HUDEP-2 (cell line): ENCODE measurements around the gene TTC8.
"Not testable (repeated sequence)": the region's sequence is repeated elsewhere in the genome, so short reads cannot be mapped to it uniquely, and the experiment has no call there.

ENCODE experiments used
- DNase-seq, 76 experiments: peaks; one replicate each; lab custom pipeline; 2025; ENCODE audit not compliant: unreplicated experiment in 76 of 76; lab: John Stamatoyannopoulos, UW

TTC8 gene

DNA sequence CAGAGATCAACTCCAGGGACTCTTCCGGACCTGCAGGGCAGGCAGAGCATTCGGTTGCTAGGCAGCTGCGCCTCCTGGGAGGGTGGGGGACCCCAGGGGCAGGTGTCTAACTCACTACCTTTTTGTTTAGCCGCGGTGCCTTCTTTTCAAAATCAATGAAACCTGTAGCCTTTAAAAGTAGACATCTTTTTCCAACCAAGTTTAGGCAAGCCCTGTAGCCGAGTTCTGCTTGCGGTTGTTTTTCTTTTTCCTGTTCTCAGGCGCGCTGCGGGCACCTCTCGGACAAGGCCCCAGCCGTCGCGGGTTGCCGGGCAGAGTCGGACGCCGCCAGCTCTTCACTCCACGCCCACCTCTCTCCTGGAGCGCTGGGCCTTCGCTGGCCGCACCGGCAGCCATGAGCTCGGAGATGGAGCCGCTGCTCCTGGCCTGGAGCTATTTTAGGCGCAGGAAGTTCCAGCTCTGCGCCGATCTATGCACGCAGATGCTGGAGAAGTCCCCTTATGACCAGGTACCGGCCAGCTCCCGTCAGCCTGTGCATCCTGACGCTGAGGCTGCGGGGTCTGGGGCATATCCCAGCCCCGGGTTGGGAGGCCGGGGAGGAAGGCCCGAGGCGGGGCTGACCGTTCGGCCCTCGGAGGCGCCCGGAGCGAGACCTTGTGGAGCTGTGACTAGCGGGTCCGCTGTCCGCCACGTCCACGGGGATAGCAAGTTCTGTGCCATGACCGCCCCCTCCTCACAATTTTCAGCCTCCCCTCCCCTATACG lies at the start of gene TTC8:
TSS of gene TTC8 (plus strand) at position 338 of the 764 bp plus-strand sequence. CDS start at position 395, 57 bp downstream.
- DNase-seq: peak in 75 of 76 experiments; percentile 18 to 94 (median 79)

- no peak for DNase-seq
These were observed 48.9 kb upstream of the TTC8 start for GRCh38 chr14:88775532-88775931.

GRCh38 chr14:88785911-88786310 lies 38.5 kb upstream of the TTC8 start:
- no peak for DNase-seq

GRCh38 chr14:88786715-88787114 lies 37.7 kb upstream of the TTC8 start:
- no peak for DNase-seq

GRCh38 chr14:88789573-88789972 lies 34.9 kb upstream of the TTC8 start:
- not testable (repeated sequence) for DNase-seq

GRCh38 chr14:88790501-88791251 lies 33.8 kb upstream of the TTC8 start:
- no peak for DNase-seq

GRCh38 chr14:88791252-88791621 lies 33.2 kb upstream of the TTC8 start:
- no peak for DNase-seq

DNA sequence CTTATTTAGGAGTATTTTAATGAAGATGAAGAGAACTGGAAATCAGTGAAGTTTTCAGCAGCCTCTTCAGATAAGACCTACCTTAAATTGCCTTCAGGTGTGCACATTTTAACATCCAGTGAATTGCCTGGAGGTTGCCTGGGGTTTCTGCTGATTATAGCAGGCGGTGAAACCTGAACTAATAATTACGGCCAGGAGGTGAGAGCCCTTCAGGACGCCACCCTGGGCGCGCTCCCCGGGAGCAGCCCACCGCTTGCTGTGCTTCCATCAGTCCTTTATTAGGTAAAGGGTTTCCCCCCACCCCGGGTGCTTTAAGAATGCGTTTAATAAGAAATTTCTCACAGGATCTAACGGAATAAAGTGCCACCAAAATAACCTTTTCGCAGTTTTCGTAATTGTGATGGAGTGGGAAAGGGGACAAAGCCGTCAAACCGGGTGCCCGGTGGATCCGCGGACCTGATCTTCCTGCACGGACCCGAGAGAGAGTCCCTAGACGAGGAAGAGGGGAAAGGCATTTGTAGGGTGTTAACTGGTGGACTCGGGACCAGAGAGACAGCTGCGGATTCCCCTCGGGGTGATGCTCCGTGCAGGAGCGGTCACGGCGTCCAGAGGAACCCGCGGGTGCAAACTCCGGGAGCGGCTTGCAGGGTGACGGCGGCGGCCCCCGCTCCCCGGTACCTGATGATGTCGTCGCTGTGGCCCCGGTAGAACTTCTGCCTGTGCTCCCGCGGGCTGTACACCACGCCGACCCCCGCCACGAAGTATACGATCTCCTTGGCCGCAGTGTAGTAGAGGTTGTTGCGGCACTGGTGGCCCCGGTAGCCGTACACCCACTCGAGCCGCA lies 32.6 kb upstream of the TTC8 start:
- DNase-seq: peak in 2 of 76 experiments; percentile 3 to 31

- peak in 74 of 76 experiments; percentile 3 to 84 (median 66) for DNase-seq
These were observed 31.8 kb upstream of the TTC8 start, which contains the start of gene EML5 for GRCh38 chr14:88792473-88793258. TSS of gene EML5 (minus strand) at chr14:88792953. CDS start at chr14:88792503, 450 bp downstream.

GRCh38 chr14:88793259-88793625 lies 31.2 kb upstream of the TTC8 start:
- DNase-seq: peak in 3 of 76 experiments; percentile 6 to 22 (median 19)

DNA sequence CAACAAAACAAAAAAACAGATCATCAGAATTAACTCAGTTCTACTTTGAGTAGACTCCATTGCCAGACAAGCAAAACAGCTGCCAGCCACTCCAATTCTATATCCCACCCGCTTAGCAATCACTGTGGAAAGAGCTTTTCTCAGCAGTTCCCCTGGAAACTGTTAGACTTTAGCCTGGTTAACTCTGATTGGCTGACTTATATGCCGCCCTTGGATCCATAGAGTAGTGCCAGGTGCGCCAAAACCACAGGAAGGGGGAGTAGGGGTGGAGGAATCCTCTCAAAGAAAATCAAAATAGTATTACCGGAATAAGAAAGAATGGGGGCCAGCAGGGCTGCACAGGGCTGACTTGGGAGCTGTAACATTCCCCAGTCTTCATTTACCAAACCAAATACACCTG lies 26.3 kb upstream of the TTC8 start:
- DNase-seq: no peak

DNA sequence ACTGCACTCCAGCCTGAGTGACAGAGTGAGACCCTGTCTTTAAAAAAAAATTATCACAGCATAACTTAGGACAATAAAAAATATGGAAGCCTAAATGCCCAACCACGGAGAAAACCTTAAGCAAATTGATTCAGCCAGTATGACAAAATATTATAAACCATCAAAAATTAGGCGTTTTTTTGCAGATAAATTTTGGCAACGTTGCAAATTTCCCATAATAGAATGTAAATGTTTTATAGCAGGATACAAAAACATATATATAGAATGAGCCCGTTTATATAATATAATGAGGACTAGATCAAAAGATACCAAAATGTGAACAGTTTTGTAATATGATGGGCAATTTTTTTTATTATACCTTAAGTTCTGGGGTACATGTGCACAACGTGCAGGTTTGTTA lies 24.9 kb upstream of the TTC8 start:
- no peak for DNase-seq

DNA sequence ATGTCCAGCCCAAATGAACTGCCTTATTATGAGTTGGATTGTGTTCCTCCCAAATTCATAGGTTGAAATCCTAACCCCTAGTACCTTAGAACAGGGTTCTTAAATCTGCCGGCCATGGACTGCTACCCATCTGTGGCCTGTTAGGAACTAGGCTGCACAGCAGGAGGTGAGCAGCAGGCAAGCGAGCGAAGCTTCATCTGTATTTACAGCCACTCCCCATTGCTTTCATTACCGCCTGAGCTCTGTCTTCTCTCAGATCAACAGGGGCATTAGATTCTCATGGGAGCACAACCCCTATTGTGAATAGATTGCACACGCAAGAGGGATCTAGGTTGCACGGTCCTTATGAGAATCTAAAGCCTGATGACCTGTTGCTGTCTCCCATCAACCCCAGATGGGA lies 21.9 kb upstream of the TTC8 start:
- DNase-seq: no peak

DNA sequence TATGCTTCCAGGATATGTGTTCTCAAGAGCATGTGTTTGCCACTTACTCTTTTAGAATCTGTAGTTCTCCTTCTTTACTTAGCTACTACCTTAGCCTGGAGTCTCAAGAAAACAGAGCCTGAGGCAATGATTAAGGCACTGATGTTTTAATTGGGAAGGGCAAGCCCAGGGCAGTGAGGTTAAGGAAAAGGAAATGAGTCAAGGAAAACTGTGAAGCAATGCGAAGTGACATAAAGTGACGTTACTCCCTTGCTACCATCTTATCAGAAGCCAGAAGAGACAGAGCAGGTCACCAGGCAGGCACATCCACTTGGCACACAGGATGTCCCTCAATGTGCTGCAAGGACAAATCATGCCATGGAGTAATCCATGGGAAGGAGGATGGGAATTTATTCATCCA lies 20.4 kb upstream of the TTC8 start:
- DNase-seq: no peak

DNA sequence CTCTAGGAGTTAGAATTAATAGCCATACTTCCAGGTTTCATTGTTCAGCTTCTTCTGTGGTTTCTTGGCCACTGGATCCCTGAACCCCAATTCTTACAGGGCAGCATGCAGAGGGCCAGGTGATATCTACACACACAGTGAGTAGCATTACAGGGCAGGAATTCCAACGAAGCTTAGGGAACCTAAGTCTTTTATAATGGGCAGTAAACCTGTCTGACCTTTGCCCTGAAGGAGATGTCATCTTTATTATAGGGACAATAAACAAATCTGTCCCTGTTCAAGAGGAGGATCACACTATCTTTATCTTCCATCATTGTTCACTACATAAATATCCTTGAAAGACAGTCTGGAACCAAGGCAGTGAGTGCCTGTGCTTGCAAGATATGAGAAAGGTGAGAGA lies 20.0 kb upstream of the TTC8 start:
- no peak for DNase-seq

DNA sequence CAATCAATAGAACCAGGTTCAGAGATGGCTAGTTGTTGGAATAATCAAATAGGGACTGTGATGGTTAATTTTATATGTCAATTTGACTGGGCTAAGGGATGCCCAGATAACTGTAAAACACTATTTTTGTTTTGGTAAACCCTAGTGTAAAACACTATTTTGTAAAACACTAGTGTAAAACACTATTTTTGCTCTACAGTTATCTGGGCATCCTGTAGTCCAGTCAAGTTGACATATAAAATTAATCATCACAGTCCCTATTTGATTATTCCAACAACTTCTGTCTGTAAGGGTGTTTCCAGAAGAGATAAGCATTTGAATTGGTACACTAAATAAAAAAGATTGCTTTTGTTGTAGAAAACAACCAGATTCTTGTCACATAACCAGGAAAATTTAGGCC lies 16.1 kb upstream of the TTC8 start:
- no peak for DNase-seq

- DNase-seq: peak in 6 of 76 experiments; percentile 8 to 26 (median 14)
These were observed 8.5 kb upstream of the TTC8 start for GRCh38 chr14:88815980-88816379.

DNA sequence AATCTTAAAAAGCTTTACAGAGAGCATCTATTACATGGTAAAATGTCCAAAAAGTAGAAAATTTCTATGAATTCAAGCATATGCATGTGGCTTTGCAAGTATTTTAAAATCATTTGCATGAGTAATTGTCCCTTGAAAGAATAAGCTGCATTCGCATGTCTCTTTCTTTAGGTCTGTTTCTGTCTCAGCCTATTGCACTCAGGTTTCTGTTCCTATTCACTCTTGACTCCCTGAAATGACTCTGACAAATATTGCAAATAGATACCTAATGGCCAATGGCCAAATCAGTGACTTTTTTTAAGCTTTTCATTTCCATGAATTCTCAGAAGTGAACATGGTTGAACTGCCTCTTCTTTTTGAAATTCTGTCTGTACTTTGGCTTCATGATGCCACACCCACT lies 6.4 kb upstream of the TTC8 start:
- DNase-seq: no peak

DNA sequence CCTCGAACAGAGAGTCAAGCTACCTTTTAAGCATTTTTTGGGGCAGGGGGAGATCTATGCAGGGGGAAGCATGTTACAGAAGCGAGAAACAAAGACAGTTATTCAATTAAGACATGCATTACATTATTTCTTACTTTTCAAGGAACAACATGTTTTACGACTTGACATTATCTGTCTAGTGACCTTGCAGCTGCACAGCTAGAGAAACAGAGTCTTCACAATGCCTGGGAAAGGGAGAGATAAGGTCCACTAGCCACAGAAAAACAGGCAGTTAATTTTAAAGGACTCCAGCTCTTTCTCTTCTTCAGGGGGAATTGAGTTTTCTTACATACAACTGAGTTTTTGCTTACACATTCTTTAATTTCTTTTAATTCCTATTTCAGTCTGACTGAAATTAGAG lies 4.8 kb upstream of the TTC8 start:
- DNase-seq: not testable (repeated sequence)

DNA sequence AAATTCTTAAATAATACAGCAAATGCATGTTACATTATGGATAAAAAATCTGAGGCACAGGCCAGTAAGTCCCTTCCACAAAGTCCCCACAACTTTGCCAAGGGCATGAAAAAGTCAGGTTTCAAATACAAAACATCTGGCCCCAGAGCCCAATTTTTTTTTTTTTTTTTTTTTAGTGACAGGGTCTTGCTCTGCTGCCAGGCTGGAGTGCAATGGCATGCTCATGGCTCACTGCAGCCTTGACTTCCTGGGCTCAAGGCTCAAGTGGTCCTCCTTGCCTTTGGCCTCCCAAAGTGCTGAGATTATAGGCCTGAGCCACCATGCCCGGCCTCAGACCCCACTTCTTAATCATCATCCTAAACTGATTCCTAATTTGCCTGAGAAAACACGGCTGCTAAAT lies 3.1 kb upstream of the TTC8 start:
- no peak for DNase-seq
